Parathyroid adenoma (tissue), 2 donors: ENCODE data around the gene ALDH8A1.

Experiments used
- H2AFZ ChIP-seq: fragments of 300-600 bp; sonication (generic); one replicate; pipeline ENCODE4 v1.7.0; 2017; ENCODE audit warnings: antibody characterized with exemption, mild to moderate bottlenecking
- H3K27ac ChIP-seq: fragments of 300-600 bp; sonication (generic); one replicate; pipeline ENCODE4 v1.7.0; 2017
- H3K27me3 ChIP-seq: fragments of 300-600 bp; sonication (generic); one replicate; pipeline ENCODE4 v1.7.0; 2017; ENCODE audit warnings: low read length; ENCODE audit not compliant: control insufficient read depth, insufficient read depth
- H3K36me3 ChIP-seq: fragments of 300-600 bp; sonication (generic); one replicate; pipeline ENCODE4 v1.7.0; 2017; ENCODE audit warnings: low read length; ENCODE audit not compliant: control insufficient read depth, insufficient read depth
- H3K4me1 ChIP-seq: fragments of 300-600 bp; sonication (generic); one replicate; pipeline ENCODE4 v1.7.0; 2017; ENCODE audit warnings: control low read depth
- H3K4me2 ChIP-seq: fragments of 300-600 bp; sonication (generic); one replicate; pipeline ENCODE4 v1.7.0; 2017; ENCODE audit warnings: low read length
- H3K4me3 ChIP-seq: fragments of 300-600 bp; sonication (generic); one replicate; pipeline ENCODE4 v1.7.0; 2017; ENCODE audit warnings: low read depth, low read length
- H3K79me2 ChIP-seq: fragments of 300-600 bp; sonication (generic); one replicate; pipeline ENCODE4 v1.7.0; 2017; ENCODE audit warnings: control low read depth
- H3K9ac ChIP-seq: fragments of 300-600 bp; sonication (generic); one replicate; pipeline ENCODE4 v1.7.0; 2017; ENCODE audit warnings: mild to moderate bottlenecking
- H3K9me3 ChIP-seq: fragments of 300-600 bp; sonication (generic); one replicate; pipeline ENCODE4 v1.7.0; 2017; ENCODE audit warnings: low read length; ENCODE audit not compliant: control insufficient read depth
- TF ChIP-seq, protein P1 (sequence below): fragments of 300-600 bp; sonication (generic); IDR thresholded peaks from one replicate; pipeline ENCODE4 v1.7.0; 2017; ENCODE audit warnings: antibody characterized with exemption, mild to moderate bottlenecking
- donor health status: primary hyperparathyroidism.

ALDH8A1 gene

GRCh38 chr6:134948691-134949090 lies 1.2 kb downstream of the ALDH8A1 start:
- Histone ChIP-seq H3K27me3 (no peaks in the 10 kb centered on the region), H3K4me1 (no peaks in the 10 kb centered on the region), H2AFZ (no peak overlapping the region), H3K79me2 (no peaks in the 10 kb centered on the region), H3K9ac (no peak overlapping the region), H3K27ac (no peak overlapping the region), H3K4me2 (no peak overlapping the region), H3K9me3 (no peaks in the 10 kb centered on the region), H3K4me3 (no peak overlapping the region), H3K36me3 (no peaks in the 10 kb centered on the region)
- TF ChIP-seq, protein P1, sequence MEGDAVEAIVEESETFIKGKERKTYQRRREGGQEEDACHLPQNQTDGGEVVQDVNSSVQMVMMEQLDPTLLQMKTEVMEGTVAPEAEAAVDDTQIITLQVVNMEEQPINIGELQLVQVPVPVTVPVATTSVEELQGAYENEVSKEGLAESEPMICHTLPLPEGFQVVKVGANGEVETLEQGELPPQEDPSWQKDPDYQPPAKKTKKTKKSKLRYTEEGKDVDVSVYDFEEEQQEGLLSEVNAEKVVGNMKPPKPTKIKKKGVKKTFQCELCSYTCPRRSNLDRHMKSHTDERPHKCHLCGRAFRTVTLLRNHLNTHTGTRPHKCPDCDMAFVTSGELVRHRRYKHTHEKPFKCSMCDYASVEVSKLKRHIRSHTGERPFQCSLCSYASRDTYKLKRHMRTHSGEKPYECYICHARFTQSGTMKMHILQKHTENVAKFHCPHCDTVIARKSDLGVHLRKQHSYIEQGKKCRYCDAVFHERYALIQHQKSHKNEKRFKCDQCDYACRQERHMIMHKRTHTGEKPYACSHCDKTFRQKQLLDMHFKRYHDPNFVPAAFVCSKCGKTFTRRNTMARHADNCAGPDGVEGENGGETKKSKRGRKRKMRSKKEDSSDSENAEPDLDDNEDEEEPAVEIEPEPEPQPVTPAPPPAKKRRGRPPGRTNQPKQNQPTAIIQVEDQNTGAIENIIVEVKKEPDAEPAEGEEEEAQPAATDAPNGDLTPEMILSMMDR: no peak

GRCh38 chr6:134948142-134948541 lies 1.8 kb downstream of the ALDH8A1 start:
- H3K4me1 ChIP-seq: no peaks in the 10 kb centered on the region
- H3K4me2 ChIP-seq: no peak overlapping the region
- TF ChIP-seq, protein P1: no peak
- H2AFZ ChIP-seq: no peak overlapping the region
- H3K9me3 ChIP-seq: no peaks in the 10 kb centered on the region
- H3K9ac ChIP-seq: no peak overlapping the region
- no peak overlapping the region for H3K27ac ChIP-seq
- no peaks in the 10 kb centered on the region for H3K36me3 ChIP-seq
- no peaks in the 10 kb centered on the region for H3K79me2 ChIP-seq
- no peaks in the 10 kb centered on the region for H3K27me3 ChIP-seq
- H3K4me3 ChIP-seq: no peak overlapping the region

GRCh38 chr6:134945045-134945444 lies 4.9 kb downstream of the ALDH8A1 start:
- H2AFZ ChIP-seq: no peak overlapping the region
- H3K4me1 ChIP-seq: peaks cover 7% of the 10 kb centered on the region
- H3K4me2 ChIP-seq: no peak overlapping the region
- no peak overlapping the region for H3K27ac ChIP-seq
- H3K9ac ChIP-seq: no peak overlapping the region
- H3K79me2 ChIP-seq: no peaks in the 10 kb centered on the region
- no peaks in the 10 kb centered on the region for H3K36me3 ChIP-seq
- TF ChIP-seq, protein P1: no peak
- no peaks in the 10 kb centered on the region for H3K9me3 ChIP-seq
- H3K27me3 ChIP-seq: no peaks in the 10 kb centered on the region
- H3K4me3 ChIP-seq: no peak overlapping the region

DNA sequence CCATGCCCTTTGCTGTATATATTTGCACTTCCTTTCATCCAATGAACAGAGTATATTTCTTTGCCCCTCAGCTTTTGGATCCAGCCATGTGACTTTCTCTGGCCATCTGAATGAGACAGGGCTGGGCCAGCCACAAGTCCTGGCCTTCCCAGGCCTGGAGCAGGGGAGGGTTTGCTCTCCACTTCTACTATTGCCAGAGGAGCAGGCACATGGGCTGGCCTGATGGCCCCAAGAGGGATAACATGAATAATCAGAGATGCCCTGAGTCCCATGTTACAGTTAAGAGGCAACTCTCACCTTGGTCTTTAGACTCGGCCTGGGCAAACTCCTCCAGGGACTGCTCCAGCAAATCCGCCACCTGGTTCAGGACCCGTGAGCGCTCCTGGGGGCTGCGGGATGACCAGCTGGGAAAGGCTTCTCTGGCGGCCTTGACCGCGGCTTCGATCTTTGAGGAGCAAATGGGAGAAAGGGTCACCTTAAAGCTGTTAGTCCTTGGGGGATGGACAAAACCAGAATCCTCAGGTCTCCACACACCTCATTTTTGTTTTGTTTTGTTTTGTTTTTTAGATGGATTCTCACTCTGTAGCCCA lies 6.3 kb downstream of the ALDH8A1 start:
- Histone ChIP-seq H2AFZ (peak overlapping the region; percentile 20), H3K27ac (no peak overlapping the region), H3K79me2 (no peaks in the 10 kb centered on the region), H3K9me3 (no peaks in the 10 kb centered on the region), H3K36me3 (no peaks in the 10 kb centered on the region), H3K4me1 (peaks cover 18% of the 10 kb centered on the region), H3K4me3 (no peak overlapping the region), H3K4me2 (no peak overlapping the region), H3K9ac (no peak overlapping the region), H3K27me3 (no peaks in the 10 kb centered on the region)
- TF ChIP-seq, protein P1: no peak

DNA sequence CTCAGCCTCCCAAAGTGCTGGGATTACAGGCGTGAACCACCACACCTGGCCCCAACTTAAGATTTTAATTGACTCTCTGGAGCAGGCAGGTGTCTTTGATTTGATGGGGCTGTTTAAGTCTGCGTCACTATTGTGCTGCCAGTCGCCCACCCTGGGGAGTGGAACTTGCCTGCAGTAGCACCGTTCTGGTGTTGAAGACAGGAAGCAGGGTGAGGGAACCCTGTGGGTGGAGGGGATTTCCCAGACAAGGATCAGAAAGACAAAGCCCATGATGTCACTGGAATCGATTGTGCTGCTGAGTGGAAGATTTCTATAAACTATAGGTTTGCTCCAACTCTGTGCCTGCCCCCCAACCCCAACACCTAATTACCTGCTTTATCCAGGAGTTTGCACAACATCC lies 11.0 kb downstream of the ALDH8A1 start:
- Histone ChIP-seq H3K27ac (peak overlapping the region; percentile 36), H3K36me3 (no peaks in the 10 kb centered on the region), H3K4me1 (peaks cover 50% of the 10 kb centered on the region), H3K4me2 (peak overlapping the region; percentile 25), H3K27me3 (no peaks in the 10 kb centered on the region), H3K9me3 (no peaks in the 10 kb centered on the region), H3K79me2 (no peaks in the 10 kb centered on the region), H3K4me3 (no peak overlapping the region), H3K9ac (no peak overlapping the region), H2AFZ (peak overlapping the region; percentile 77)
- TF ChIP-seq, protein P1: no peak
